Osteocyte (in vitro differentiated cells): Measurements from ENCODE around the gene SPATA12. TPM values are rescaled to one million over a fixed set of nuclear protein-coding genes. Genes with fewer than 3 reads are reported as not detected.

Source experiments
- DNase-seq: peaks from one replicate; pipeline ENCODE4 v3.0.0; 2021; ENCODE audit warnings: mixed read lengths; ENCODE audit not compliant: unreplicated experiment; ENCODE audit errors: extremely low spot score
- H3K27ac Mint-ChIP-seq: one replicate; pipeline ENCODE4 v1.8.0; 2021; ENCODE audit warnings: mild to moderate bottlenecking, mixed read lengths; ENCODE audit not compliant: unreplicated experiment
- H3K27me3 Mint-ChIP-seq: one replicate; pipeline ENCODE4 v1.8.0; 2021; ENCODE audit warnings: mixed read lengths; ENCODE audit not compliant: unreplicated experiment
- H3K36me3 Mint-ChIP-seq: one replicate; pipeline ENCODE4 v1.8.0; 2021; ENCODE audit warnings: mixed read lengths; ENCODE audit not compliant: unreplicated experiment
- H3K4me1 Mint-ChIP-seq: one replicate; pipeline ENCODE4 v1.8.0; 2021; ENCODE audit warnings: mixed read lengths; ENCODE audit not compliant: unreplicated experiment
- H3K4me3 Mint-ChIP-seq: one replicate; pipeline ENCODE4 v1.8.0; 2021; ENCODE audit warnings: mild to moderate bottlenecking, moderate library complexity, mixed read lengths; ENCODE audit not compliant: unreplicated experiment
- H3K9me3 Mint-ChIP-seq: one replicate; pipeline ENCODE4 v1.8.0; 2021; ENCODE audit warnings: mixed read lengths; ENCODE audit not compliant: unreplicated experiment
- total RNA-seq: library from RNA; stranded (reverse); gene quantifications from 2 replicates; pipeline ENCODE4 v1.2.1, GENCODE V29; 2021
- TF ChIP-seq, protein P1 (sequence below): fragments of 200-600 bp; sonication (generic); IDR thresholded peaks from 2 replicates; pipeline ENCODE4 v1.5.0; 2021; ENCODE audit warnings: antibody characterized with exemption, mild to moderate bottlenecking, moderate library complexity

The SPATA12 gene
- total RNA-seq, 1 donor from 2014 or later: not detected

DNA sequence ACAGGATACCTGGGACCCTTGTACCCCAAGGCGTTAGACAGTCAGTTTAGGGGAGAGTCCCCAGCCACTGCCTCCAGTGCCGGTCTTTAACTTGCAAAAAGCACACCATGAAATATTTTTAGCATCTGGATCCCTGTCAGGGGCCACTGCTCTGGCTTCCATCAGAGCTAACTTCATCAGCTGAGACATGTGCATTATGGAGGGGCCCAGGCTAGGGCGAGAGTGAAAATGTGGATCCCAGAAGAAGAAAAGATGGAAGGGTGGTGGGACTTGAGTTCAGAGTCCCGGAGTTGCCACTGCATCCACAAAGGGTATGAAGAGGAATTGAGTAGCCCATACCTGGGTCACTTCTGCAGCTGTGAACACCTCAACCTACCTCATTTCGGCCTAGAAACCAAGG lies 23.5 kb upstream of the SPATA12 start:
- DNase-seq: no peak
- Mint-ChIP-seq H3K9me3 (no peaks in the 10 kb centered on the region), H3K27ac (no peak overlapping the region), H3K27me3 (peaks cover 18% of the 10 kb centered on the region), H3K4me3 (no peak overlapping the region), H3K36me3 (no peaks in the 10 kb centered on the region), H3K4me1 (no peaks in the 10 kb centered on the region)
- TF ChIP-seq, protein P1, sequence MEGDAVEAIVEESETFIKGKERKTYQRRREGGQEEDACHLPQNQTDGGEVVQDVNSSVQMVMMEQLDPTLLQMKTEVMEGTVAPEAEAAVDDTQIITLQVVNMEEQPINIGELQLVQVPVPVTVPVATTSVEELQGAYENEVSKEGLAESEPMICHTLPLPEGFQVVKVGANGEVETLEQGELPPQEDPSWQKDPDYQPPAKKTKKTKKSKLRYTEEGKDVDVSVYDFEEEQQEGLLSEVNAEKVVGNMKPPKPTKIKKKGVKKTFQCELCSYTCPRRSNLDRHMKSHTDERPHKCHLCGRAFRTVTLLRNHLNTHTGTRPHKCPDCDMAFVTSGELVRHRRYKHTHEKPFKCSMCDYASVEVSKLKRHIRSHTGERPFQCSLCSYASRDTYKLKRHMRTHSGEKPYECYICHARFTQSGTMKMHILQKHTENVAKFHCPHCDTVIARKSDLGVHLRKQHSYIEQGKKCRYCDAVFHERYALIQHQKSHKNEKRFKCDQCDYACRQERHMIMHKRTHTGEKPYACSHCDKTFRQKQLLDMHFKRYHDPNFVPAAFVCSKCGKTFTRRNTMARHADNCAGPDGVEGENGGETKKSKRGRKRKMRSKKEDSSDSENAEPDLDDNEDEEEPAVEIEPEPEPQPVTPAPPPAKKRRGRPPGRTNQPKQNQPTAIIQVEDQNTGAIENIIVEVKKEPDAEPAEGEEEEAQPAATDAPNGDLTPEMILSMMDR: no peak

DNA sequence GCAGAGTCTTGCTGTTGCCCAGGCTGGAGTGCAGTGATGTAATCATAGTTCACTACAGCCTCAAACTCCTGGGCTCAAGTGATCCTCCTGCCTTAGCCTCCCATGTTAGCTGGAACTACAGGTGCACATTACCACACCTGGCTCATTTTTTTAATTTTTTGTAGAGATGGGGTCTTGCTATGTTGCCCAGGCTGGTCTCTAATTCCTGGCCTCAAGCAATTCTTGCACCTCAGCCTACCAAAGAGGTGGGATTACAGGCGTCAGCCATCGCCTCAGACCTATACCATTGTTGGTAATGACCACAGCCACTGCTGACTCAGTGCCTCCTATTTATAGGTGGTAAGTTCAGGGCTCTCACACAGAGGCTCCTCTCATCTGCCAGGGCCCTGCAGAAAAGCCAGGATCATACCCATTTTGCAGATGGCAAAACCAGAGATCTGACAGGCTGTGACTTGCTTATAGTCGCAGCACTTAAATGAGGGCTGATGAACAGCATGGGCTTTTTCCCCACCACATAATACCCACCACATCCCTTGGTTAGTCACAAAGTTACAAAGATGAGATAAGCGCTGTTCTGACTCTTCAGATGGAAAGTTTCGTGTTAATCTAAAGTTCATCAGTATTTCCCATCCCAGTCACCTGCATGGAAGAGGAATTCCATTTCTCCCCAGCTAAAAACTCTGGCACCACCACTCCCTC lies 21.8 kb upstream of the SPATA12 start:
- H3K4me1 Mint-ChIP-seq: no peaks in the 10 kb centered on the region
- no peak overlapping the region for H3K4me3 Mint-ChIP-seq
- DNase-seq: no peak
- peaks cover 18% of the 10 kb centered on the region for H3K27me3 Mint-ChIP-seq
- H3K36me3 Mint-ChIP-seq: no peaks in the 10 kb centered on the region
- H3K9me3 Mint-ChIP-seq: no peaks in the 10 kb centered on the region
- H3K27ac Mint-ChIP-seq: no peak overlapping the region
- TF ChIP-seq, protein P1: no peak

DNA sequence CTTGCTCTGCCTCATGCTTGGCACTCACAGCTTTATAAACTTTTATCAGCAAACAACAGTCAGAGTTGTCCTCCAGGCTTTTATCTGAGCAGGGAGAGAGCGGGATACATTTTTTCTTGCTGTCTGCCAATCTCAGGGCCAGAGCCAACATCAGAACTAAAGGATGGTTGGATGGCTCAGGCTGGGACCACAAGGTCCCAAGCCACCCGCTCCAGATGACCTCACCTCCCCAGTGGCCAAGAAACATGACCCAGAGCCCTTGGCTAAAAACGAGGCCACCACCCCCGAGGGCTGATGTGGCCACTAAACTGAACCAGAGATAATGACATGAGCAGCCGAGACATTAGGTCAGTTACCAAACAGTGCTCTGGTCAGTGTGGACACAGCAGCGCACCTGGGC lies 18.8 kb upstream of the SPATA12 start:
- Mint-ChIP-seq H3K36me3 (no peaks in the 10 kb centered on the region), H3K9me3 (no peaks in the 10 kb centered on the region), H3K27me3 (peaks cover 18% of the 10 kb centered on the region), H3K4me3 (no peak overlapping the region), H3K27ac (no peak overlapping the region), H3K4me1 (no peaks in the 10 kb centered on the region)
- no peak for DNase-seq
- TF ChIP-seq, protein P1: no peak

DNA sequence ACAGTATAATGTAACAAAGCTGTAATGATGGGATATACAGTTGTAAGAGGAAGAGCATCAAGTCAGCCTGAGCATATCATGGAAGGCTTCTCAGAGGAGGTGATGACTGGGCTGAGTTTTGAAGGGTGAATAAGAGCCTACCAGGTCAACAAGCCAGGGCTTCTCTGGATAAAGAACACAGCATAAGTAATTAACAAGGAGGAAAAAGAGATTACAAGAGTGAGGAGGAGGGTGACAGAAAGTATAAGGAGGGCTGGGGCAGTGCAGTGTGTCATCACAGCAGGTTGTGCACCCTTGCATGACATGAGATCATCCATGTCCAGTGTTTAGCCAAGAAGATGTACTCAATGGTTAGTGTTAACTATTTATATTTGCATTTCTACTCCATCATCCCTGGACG lies 16.9 kb upstream of the SPATA12 start:
- no peaks in the 10 kb centered on the region for H3K36me3 Mint-ChIP-seq
- no peak overlapping the region for H3K4me3 Mint-ChIP-seq
- H3K27me3 Mint-ChIP-seq: peaks cover 18% of the 10 kb centered on the region
- H3K4me1 Mint-ChIP-seq: no peaks in the 10 kb centered on the region
- TF ChIP-seq, protein P1: no peak
- H3K9me3 Mint-ChIP-seq: no peaks in the 10 kb centered on the region
- no peak for DNase-seq
- no peak overlapping the region for H3K27ac Mint-ChIP-seq

DNA sequence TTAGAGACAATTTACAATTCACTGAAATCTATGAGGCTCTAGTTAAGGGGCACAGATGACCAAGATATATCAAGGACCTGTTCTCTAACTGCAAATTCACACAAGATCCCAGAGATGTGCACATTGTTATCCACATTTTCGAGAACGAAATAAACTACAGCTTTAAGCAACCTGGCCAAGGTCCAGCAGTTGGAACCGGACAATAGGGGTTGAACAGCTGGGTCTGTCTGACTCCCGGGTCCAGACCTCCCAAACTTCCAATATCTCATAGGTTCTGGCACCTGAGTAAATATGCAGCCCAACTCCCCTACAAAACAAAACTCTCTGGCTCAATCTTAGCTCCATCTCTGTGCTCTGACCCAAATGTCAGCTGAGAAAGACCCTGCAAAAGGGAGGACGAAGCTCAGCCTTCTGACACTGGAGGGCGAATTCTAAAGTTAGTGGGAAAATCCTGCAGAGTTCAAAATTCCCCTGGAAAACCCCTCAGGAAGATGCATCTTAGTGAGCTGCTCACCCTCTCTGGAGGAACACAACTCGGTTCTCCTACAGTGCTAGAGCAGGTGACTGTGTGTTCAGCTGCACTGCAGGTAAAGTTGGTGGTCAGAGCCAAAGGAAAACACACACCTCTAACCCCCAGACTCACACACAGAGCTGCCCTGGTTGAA lies 14.2 kb upstream of the SPATA12 start:
- Mint-ChIP-seq H3K27ac (no peak overlapping the region), H3K27me3 (peaks cover 6% of the 10 kb centered on the region), H3K9me3 (no peaks in the 10 kb centered on the region), H3K36me3 (no peaks in the 10 kb centered on the region), H3K4me3 (no peak overlapping the region), H3K4me1 (no peaks in the 10 kb centered on the region)
- TF ChIP-seq, protein P1: no peak
- no peak for DNase-seq
